HG03095 (cell line): Measurements from ENCODE around the gene AP1S1.
"Not testable (repeated sequence)": the region's sequence is repeated elsewhere in the genome, so short reads cannot be mapped to it uniquely, and the experiment has no call there.

ENCODE experiments used
- ATAC-seq: cut with Tn5 transposase; IDR thresholded peaks from one replicate; pipeline ENCODE4 v1.9.1; 2021; ENCODE audit warnings: moderate library complexity; ENCODE audit not compliant: unreplicated experiment

AP1S1 gene

GRCh38 chr7:101124376-101125056, 29.8 kb upstream of the AP1S1 start:
- ATAC-seq: no peak

- no peak for ATAC-seq
Measured at GRCh38 chr7:101125989-101126650, 28.2 kb upstream of the AP1S1 start.

GRCh38 chr7:101126651-101127459, 27.4 kb upstream of the AP1S1 start, which contains the start of gene SERPINE1:
Gene SERPINE1, plus strand, starts transcription at chr7:101127104. Its CDS starts 1,290 bp downstream, at chr7:101128394.
- ATAC-seq: peak; percentile 50

GRCh38 chr7:101127460-101128039, 26.7 kb upstream of the AP1S1 start:
- no peak for ATAC-seq

- ATAC-seq: no peak
Measured at GRCh38 chr7:101128040-101128834, 26.0 kb upstream of the AP1S1 start.

GRCh38 chr7:101129603-101130117, 24.6 kb upstream of the AP1S1 start:
- ATAC-seq: no peak

- ATAC-seq: not testable (repeated sequence)
Measured at GRCh38 chr7:101132626-101133600, 21.4 kb upstream of the AP1S1 start.

GRCh38 chr7:101133621-101134398, 20.5 kb upstream of the AP1S1 start:
- ATAC-seq: no peak

GRCh38 chr7:101134399-101134980, 19.8 kb upstream of the AP1S1 start:
- no peak for ATAC-seq

GRCh38 chr7:101137651-101138212, 16.5 kb upstream of the AP1S1 start:
- ATAC-seq: peak; percentile 8

GRCh38 chr7:101138213-101138870, 15.9 kb upstream of the AP1S1 start:
- ATAC-seq: peak; percentile 62

GRCh38 chr7:101140339-101140699, 14.0 kb upstream of the AP1S1 start:
- ATAC-seq: no peak

- ATAC-seq: no peak
Measured at GRCh38 chr7:101140746-101141382, 13.4 kb upstream of the AP1S1 start.

GRCh38 chr7:101151908-101152651, 2.2 kb upstream of the AP1S1 start:
- no peak for ATAC-seq

GRCh38 chr7:101154693-101155102, 422 bp downstream of the AP1S1 start:
- no peak for ATAC-seq

- no peak for ATAC-seq
Measured at GRCh38 chr7:101155303-101155702, 1.0 kb downstream of the AP1S1 start.
